CD14-positive monocyte (primary cell): ENCODE results near the gene CST7. TPM values are rescaled to one million over a fixed set of nuclear protein-coding genes. Genes with fewer than 3 reads are reported as not detected.

Experiments used
- DNase-seq, 3 donors: peaks; one replicate each; pipeline ENCODE4 v3.0.0-alpha.2; 2011 to 2022
- H2AFZ ChIP-seq: 2 replicates; pipeline ENCODE4 v1.6.0; 2012; ENCODE audit warnings: mild to moderate bottlenecking, low read depth, low read length, inconsistent platforms; ENCODE audit not compliant: insufficient read depth, poor library complexity, severe bottlenecking
- H3K27ac ChIP-seq, 2 donors: 1 replicate in 1 of 2; 2 replicates in 1 of 2; pipeline ENCODE4 v1.5.1; 2012 to 2013; ENCODE audit warnings: low read length in 2 of 2, control low read depth in 1 of 2, inconsistent platforms in 1 of 2, low read depth in 1 of 2, mild to moderate bottlenecking in 1 of 2
- H3K27me3 ChIP-seq, 2 donors: one replicate each; pipeline versions ENCODE4 v1.6.0 to v1.6.1; 2011 to 2013; ENCODE audit warnings: low read length in 2 of 2; ENCODE audit not compliant: control insufficient read depth in 2 of 2, insufficient read depth in 2 of 2
- H3K36me3 ChIP-seq, 2 donors: replicated peaks in 1 of 2; 1 replicate in 1 of 2; 2 replicates in 1 of 2; pipeline versions ENCODE4 v1.5.1 to v1.6.1; 2012 to 2013; ENCODE audit warnings: low read length in 2 of 2, control low read depth in 1 of 2, inconsistent platforms in 1 of 2, mild to moderate bottlenecking in 1 of 2; ENCODE audit not compliant: insufficient read depth in 2 of 2, control insufficient read depth in 1 of 2
- H3K4me1 ChIP-seq, 2 donors: 1 replicate in 1 of 2; 2 replicates in 1 of 2; pipeline versions ENCODE4 v1.5.1 to v1.6.1; 2012 to 2013; ENCODE audit warnings: low read length in 2 of 2, control low read depth in 1 of 2, inconsistent platforms in 1 of 2, mild to moderate bottlenecking in 1 of 2, moderate library complexity in 1 of 2; ENCODE audit not compliant: insufficient read depth in 2 of 2, control insufficient read depth in 1 of 2
- H3K4me2 ChIP-seq: replicated peaks from 2 replicates; pipeline ENCODE3; 2012; ENCODE audit warnings: low read length, moderate library complexity, mild to moderate bottlenecking; ENCODE audit not compliant: poor library complexity, severe bottlenecking; ENCODE audit errors: extremely low read depth
- H3K4me3 ChIP-seq, 3 experiments: fragments of 200-600 bp in 1 of 3; sonication (generic) in 1 of 3; replicated peaks in 1 of 3; 1 replicate in 2 of 3; 2 replicates in 1 of 3; pipeline ENCODE4 v1.5.1; 2011 to 2013; ENCODE audit warnings: low read length in 3 of 3, mild to moderate bottlenecking in 3 of 3, control low read depth in 2 of 3, low read depth in 2 of 3, inconsistent platforms in 1 of 3, moderate library complexity in 1 of 3
- H3K79me2 ChIP-seq: 2 replicates; pipeline ENCODE4 v1.6.0; 2012; ENCODE audit warnings: mild to moderate bottlenecking, control low read depth, inconsistent platforms, low read length, moderate library complexity; ENCODE audit not compliant: insufficient read depth
- H3K9ac ChIP-seq: 2 replicates; pipeline ENCODE4 v1.6.0; 2017; ENCODE audit warnings: low read length, mild to moderate bottlenecking; ENCODE audit not compliant: insufficient read depth, poor library complexity, severe bottlenecking
- H3K9me3 ChIP-seq, 2 donors: replicated peaks in 1 of 2; 1 replicate in 1 of 2; 2 replicates in 1 of 2; pipeline versions ENCODE4 v1.5.1 to v1.6.1; 2012 to 2013; ENCODE audit warnings: low read length in 2 of 2, control low read depth in 1 of 2; ENCODE audit not compliant: control insufficient read depth in 1 of 2, insufficient read depth in 1 of 2
- H4K20me1 ChIP-seq: 2 replicates; pipeline ENCODE4 v1.6.0; 2012; ENCODE audit warnings: mild to moderate bottlenecking, low read length, control low read depth, moderate library complexity; ENCODE audit not compliant: insufficient read depth
- H3K27ac Mint-ChIP-seq, 7 donors: one replicate each; pipeline ENCODE4 v1.8.0; 2020; ENCODE audit warnings: mild to moderate bottlenecking in 7 of 7, mixed read lengths in 7 of 7, moderate library complexity in 6 of 7, inconsistent platforms in 2 of 7
- H3K27me3 Mint-ChIP-seq, 3 donors: one replicate each; pipeline ENCODE4 v1.8.0; 2021 to 2022; ENCODE audit warnings: low read depth in 3 of 3, mild to moderate bottlenecking in 3 of 3, mixed read lengths in 3 of 3, moderate library complexity in 3 of 3, inconsistent platforms in 1 of 3
- H3K36me3 Mint-ChIP-seq, 2 donors: one replicate each; pipeline ENCODE4 v1.8.0; 2020; ENCODE audit warnings: mixed read lengths in 2 of 2, inconsistent platforms in 1 of 2, mild to moderate bottlenecking in 1 of 2
- H3K4me1 Mint-ChIP-seq: one replicate; pipeline ENCODE4 v1.8.0; 2020; ENCODE audit warnings: mild to moderate bottlenecking, mixed read lengths
- H3K4me3 Mint-ChIP-seq, 2 donors: one replicate each; pipeline ENCODE4 v1.8.0; 2020; ENCODE audit warnings: mild to moderate bottlenecking in 2 of 2, mixed read lengths in 2 of 2, moderate library complexity in 1 of 2
- H3K9me3 Mint-ChIP-seq, 7 donors: one replicate each; pipeline ENCODE4 v1.8.0; 2020 to 2022; ENCODE audit warnings: mixed read lengths in 7 of 7, mild to moderate bottlenecking in 6 of 7, moderate library complexity in 6 of 7, inconsistent platforms in 2 of 7
- CTCF ChIP-seq: fragments of 200-600 bp; IDR thresholded peaks from one replicate; pipeline ENCODE4 v1.8.0; 2022; ENCODE audit warnings: antibody characterized with exemption, mild to moderate bottlenecking
- WGBS: methylation state at CpG from one replicate; pipeline ENCODE4 v1.1.5; 2013; ENCODE audit warnings: missing lambda C conversion rate; ENCODE audit not compliant: insufficient coverage; 5-methylcytosine and 5-hydroxymethylcytosine counted together
- intact Hi-C, 2 donors: fragments of 100-400 bp; cut with micrococcal nuclease; formaldehyde crosslinking; loops; one replicate each; pipeline versions ENCODE4 v1.15.0 to v1.15.1; 2023
- polyA plus RNA-seq, 3 donors: library from polyadenylated mRNA; depleted of rRNA in 1 of 3; unstranded in 2 of 3; stranded (reverse) in 1 of 3; fragments of 300-500 nt in 2 of 3; fragments of >200 nt in 1 of 3; fragmentation: Illumina TruSeq in 2 of 3; gene quantifications; 1 replicate in 2 of 3; 2 replicates in 1 of 3; pipeline ENCODE4 v1.2.3, GENCODE V29; 2012 to 2021

Gene CST7
- polyA plus RNA-seq, 3 donors: 1.2 to 3.2 (median 1.8) TPM

GRCh38 chr20:24986436-24987015, 37.5 kb downstream of the CST7 start:
- Histone ChIP-seq H4K20me1 (peaks cover 8% of the 10 kb centered on the region), H3K4me3 (no peak overlapping the region), H3K4me2 (no peak overlapping the region), H3K9me3 (no peaks in the 10 kb centered on the region), H3K9ac (no peak overlapping the region), H3K27me3 (no peaks in the 10 kb centered on the region), H3K27ac (peak overlapping the region; percentile 20 to 87), H3K79me2 (peaks cover 87% of the 10 kb centered on the region), H2AFZ (no peak overlapping the region), H3K4me1 (peaks cover 66 to 94% of the 10 kb centered on the region in 2 donors), H3K36me3 (peaks cover 0 to 9% of the 10 kb centered on the region in 2 donors)
- Mint-ChIP-seq H3K36me3 (peaks cover 21 to 24% of the 10 kb centered on the region in 2 donors), H3K4me3 (no peak overlapping the region), H3K27ac (peak overlapping the region in 6 of 7 donors; percentile 71 to 87 (median 80)), H3K27me3 (peaks cover 0 to 3% (median 2%) of the 10 kb centered on the region in 3 donors), H3K9me3 (no peaks in the 10 kb centered on the region), H3K4me1 (peaks cover 97% of the 10 kb centered on the region)
- 96% methylated on average over 6 of the region's 7 CpGs for WGBS
- no peak for DNase-seq
- no peak for TF ChIP-seq CTCF
- intact Hi-C loops: no loop called here

- Mint-ChIP-seq H3K27me3 (peaks cover 0 to 3% (median 2%) of the 10 kb centered on the region in 3 donors), H3K36me3 (peaks cover 19 to 22% of the 10 kb centered on the region in 2 donors), H3K4me3 (no peak overlapping the region), H3K4me1 (peaks cover 96% of the 10 kb centered on the region), H3K9me3 (no peaks in the 10 kb centered on the region), H3K27ac (peak overlapping the region in 1 of 7 donors; percentile 75)
- H4K20me1 ChIP-seq: peaks cover 8% of the 10 kb centered on the region
- no peak for DNase-seq
- H3K9ac ChIP-seq: no peak overlapping the region
- H3K4me2 ChIP-seq: no peak overlapping the region
- no peak overlapping the region for H3K4me3 ChIP-seq
- H3K27me3 ChIP-seq: no peaks in the 10 kb centered on the region
- TF ChIP-seq CTCF: no peak
- intact Hi-C loops: no loop called here
- H3K36me3 ChIP-seq: peaks cover 0 to 9% of the 10 kb centered on the region in 2 donors
- peaks cover 66 to 94% of the 10 kb centered on the region in 2 donors for H3K4me1 ChIP-seq
- H3K9me3 ChIP-seq: no peaks in the 10 kb centered on the region
- H3K79me2 ChIP-seq: peaks cover 94% of the 10 kb centered on the region
- WGBS: no CpG with 5 or more reads among the region's 2 CpGs
- H3K27ac ChIP-seq: peak overlapping the region in 1 of 2 donors; percentile 87
- H2AFZ ChIP-seq: no peak overlapping the region
Measured at GRCh38 chr20:24987244-24987643, 38.2 kb downstream of the CST7 start.
